Kidney (tissue), 14 donors: ENCODE measurements around the gene SRGN. TPM values are rescaled to one million over a fixed set of nuclear protein-coding genes. Genes with fewer than 3 reads are reported as not detected.
"Not testable (repeated sequence)": the region's sequence is repeated elsewhere in the genome, so short reads cannot be mapped to it uniquely, and the experiment has no call there.

Experiments
- DNase-seq, 5 donors: peaks; one replicate each; pipeline ENCODE4 v3.0.0-alpha.2; 2013 to 2020
- FAIRE-seq: peaks from 2 replicates; lab custom pipeline; 2012; peaks lifted over from hg19 to GRCh38; lab: Jason Lieb, UNC
- H3K27ac ChIP-seq, 2 donors: one replicate each; pipeline ENCODE4 v1.7.0; 2013; ENCODE audit warnings: low read depth in 2 of 2, low read length in 2 of 2, inconsistent platforms in 1 of 2
- H3K27me3 ChIP-seq: one replicate; pipeline ENCODE4 v1.7.1; 2013; ENCODE audit warnings: low read length, inconsistent platforms; ENCODE audit not compliant: control insufficient read depth, insufficient read depth
- H3K36me3 ChIP-seq, 3 donors: one replicate each; pipeline versions ENCODE4 v1.7.0 to v1.7.1; 2013; ENCODE audit warnings: low read length in 3 of 3, control low read depth in 1 of 3, inconsistent platforms in 1 of 3; ENCODE audit not compliant: insufficient read depth in 3 of 3, control insufficient read depth in 2 of 3
- H3K4me1 ChIP-seq, 3 donors: one replicate each; pipeline versions ENCODE4 v1.7.0 to v1.7.1; 2013; ENCODE audit warnings: low read length in 3 of 3, inconsistent platforms in 1 of 3, low read depth in 1 of 3; ENCODE audit not compliant: control insufficient read depth in 2 of 3, insufficient read depth in 2 of 3
- H3K4me3 ChIP-seq, 3 donors: one replicate each; pipeline versions ENCODE4 v1.7.0 to v1.8.1; 2013; ENCODE audit warnings: low read length in 3 of 3, control low read depth in 1 of 3, inconsistent platforms in 1 of 3
- H3K9ac ChIP-seq, 3 donors: one replicate each; pipeline versions ENCODE4 v1.7.0 to v1.7.1; 2013; ENCODE audit warnings: low read length in 3 of 3, control low read depth in 1 of 3, inconsistent platforms in 1 of 3
- H3K9me3 ChIP-seq, 3 donors: one replicate each; pipeline versions ENCODE4 v1.7.0 to v1.7.1; 2013; ENCODE audit warnings: low read length in 3 of 3, control low read depth in 1 of 3, inconsistent platforms in 1 of 3; ENCODE audit not compliant: control insufficient read depth in 2 of 3, insufficient read depth in 1 of 3
- CTCF ChIP-seq: IDR thresholded peaks from 3 replicates; pipeline ENCODE4 v1.5.1; 2012; ENCODE audit warnings: mild to moderate bottlenecking, moderate library complexity, borderline replicate concordance; ENCODE audit not compliant: insufficient read depth; ENCODE audit errors: extremely low read depth
- intact Hi-C: fragments of 100-400 bp; cut with DNase I; formaldehyde crosslinking; loops from one replicate; pipeline ENCODE4 v1.11.1; 2022
- polyA plus RNA-seq: library from polyadenylated mRNA; stranded (reverse); fragments of 350-450 nt; fragmentation: Illumina TruSeq; extraction: RNeasy Lipid Tissue Mini Kit (QIAGEN cat#74804); gene quantifications from one replicate; pipeline ENCODE4 v1.2.3, GENCODE V29; 2014; ENCODE audit warnings: low read depth, low replicate concordance; ENCODE audit not compliant: insufficient read depth
- total RNA-seq: library from RNA; stranded (reverse); fragmentation: NEBNext Ultra II Directional; extraction: Animal tissue kit (Norgen Biotek cat#: 25700); gene quantifications from one replicate; pipeline ENCODE4 v1.2.1, GENCODE V29; 2021
- donor health status: control.
- donor health status: control.
- donor health status: control.
- donor health status: control.
- donor health status: control.
- donor health status: DM: yes; HTN: yes; CAD: no.
- donor health status: Normal renal cell carcinoma (clear cell type).

The SRGN gene
- total and polyA plus RNA-seq, 2 donors from 2014 or later: 65.7 to 130 TPM

- Histone ChIP-seq H3K27me3 (no peaks in the 10 kb centered on the region), H3K9ac (no peak overlapping the region), H3K27ac (no peak overlapping the region), H3K4me1 (no peaks in the 10 kb centered on the region), H3K4me3 (no peak overlapping the region), H3K9me3 (no peaks in the 10 kb centered on the region), H3K36me3 (no peaks in the 10 kb centered on the region)
- intact Hi-C loops: no loop called here
- TF ChIP-seq CTCF: no peak
- DNase-seq (no peak), FAIRE-seq (no peak)
Observed at GRCh38 chr10:69139961-69140360, 52.1 kb downstream of the SRGN start.

- FAIRE-seq: no peak
- Histone ChIP-seq H3K36me3 (no peaks in the 10 kb centered on the region), H3K9ac (no peak overlapping the region), H3K4me1 (no peaks in the 10 kb centered on the region), H3K27ac (no peak overlapping the region), H3K9me3 (no peaks in the 10 kb centered on the region), H3K27me3 (no peaks in the 10 kb centered on the region), H3K4me3 (no peak overlapping the region)
- no peak for TF ChIP-seq CTCF
- no peak for DNase-seq
- intact Hi-C loops: no loop called here
Observed at GRCh38 chr10:69141304-69141703, 53.4 kb downstream of the SRGN start.

- FAIRE-seq, intact Hi-C loops, H3K36me3 ChIP-seq, H3K27me3 ChIP-seq, H3K27ac ChIP-seq, H3K4me1 ChIP-seq, DNase-seq, H3K9me3 ChIP-seq, H3K4me3 ChIP-seq, H3K9ac ChIP-seq: not testable (repeated sequence)
Observed at GRCh38 chr10:69142074-69142473, 54.2 kb downstream of the SRGN start.

GRCh38 chr10:69142983-69143382 is 55.1 kb downstream of the SRGN start:
- Histone ChIP-seq H3K4me3 (no peak overlapping the region), H3K27me3 (no peaks in the 10 kb centered on the region), H3K36me3 (no peaks in the 10 kb centered on the region), H3K27ac (no peak overlapping the region), H3K9ac (no peak overlapping the region), H3K4me1 (no peaks in the 10 kb centered on the region), H3K9me3 (no peaks in the 10 kb centered on the region)
- DNase-seq (no peak), FAIRE-seq (no peak)
- no peak for TF ChIP-seq CTCF
- intact Hi-C loops: no loop called here
